ENCODE data around the gene GNAO1. TPM values are rescaled to one million over a fixed set of nuclear protein-coding genes. Genes with fewer than 3 reads are reported as not detected.

GNAO1 gene
- polyA plus RNA-seq, 3 donors = not detected

GRCh38 chr16:56302506-56302905 is 111.2 kb downstream of the GNAO1 start:
- Histone ChIP-seq H3K4me2 (replicated peaks; ENCODE audit: extremely low read depth, low read length, poor library complexity, severe bottlenecking) (no peak overlapping the region), H3K27ac (ENCODE audit: low read depth in 1 of 2, low read length in 2 of 2) (no peak overlapping the region), H3K36me3 (replicated peaks in 1 of 2; ENCODE audit: control insufficient read depth in 1 of 2, insufficient read depth in 2 of 2, low read length in 2 of 2) (no peaks in the 10 kb centered on the region), H3K9ac (ENCODE audit: insufficient read depth, low read length, poor library complexity, severe bottlenecking) (no peak overlapping the region), H4K20me1 (ENCODE audit: insufficient read depth, low read length) (no peaks in the 10 kb centered on the region), H3K27me3 (ENCODE audit: control insufficient read depth in 2 of 2, insufficient read depth in 2 of 2, low read length in 2 of 2) (no peaks in the 10 kb centered on the region), H3K4me3 (replicated peaks in 1 of 3; ENCODE audit: low read depth in 2 of 3, low read length in 3 of 3) (no peak overlapping the region), H2AFZ (ENCODE audit: insufficient read depth, low read depth, low read length, poor library complexity, severe bottlenecking) (no peak overlapping the region), H3K79me2 (ENCODE audit: insufficient read depth, low read length) (no peaks in the 10 kb centered on the region), H3K4me1 (ENCODE audit: control insufficient read depth in 1 of 2, insufficient read depth in 2 of 2, low read length in 2 of 2) (peaks cover 9 to 16% of the 10 kb centered on the region in 2 donors), H3K9me3 (replicated peaks in 1 of 2; ENCODE audit: control insufficient read depth in 1 of 2, insufficient read depth in 1 of 2, low read length in 2 of 2) (no peaks in the 10 kb centered on the region)
- H3K4me1 Mint-ChIP-seq = peaks cover 22% of the 10 kb centered on the region
- H3K36me3 Mint-ChIP-seq = no peaks in the 10 kb centered on the region
- no peaks in the 10 kb centered on the region for H3K9me3 Mint-ChIP-seq
- no peak overlapping the region for H3K4me3 Mint-ChIP-seq
- H3K27ac Mint-ChIP-seq = no peak overlapping the region
- WGBS (ENCODE audit: insufficient coverage) = 100% methylated on average over 4 of the region's 5 CpGs
- intact Hi-C loops (cut with micrococcal nuclease) = no loop called here
- DNase-seq = no peak
- TF ChIP-seq, protein P1, sequence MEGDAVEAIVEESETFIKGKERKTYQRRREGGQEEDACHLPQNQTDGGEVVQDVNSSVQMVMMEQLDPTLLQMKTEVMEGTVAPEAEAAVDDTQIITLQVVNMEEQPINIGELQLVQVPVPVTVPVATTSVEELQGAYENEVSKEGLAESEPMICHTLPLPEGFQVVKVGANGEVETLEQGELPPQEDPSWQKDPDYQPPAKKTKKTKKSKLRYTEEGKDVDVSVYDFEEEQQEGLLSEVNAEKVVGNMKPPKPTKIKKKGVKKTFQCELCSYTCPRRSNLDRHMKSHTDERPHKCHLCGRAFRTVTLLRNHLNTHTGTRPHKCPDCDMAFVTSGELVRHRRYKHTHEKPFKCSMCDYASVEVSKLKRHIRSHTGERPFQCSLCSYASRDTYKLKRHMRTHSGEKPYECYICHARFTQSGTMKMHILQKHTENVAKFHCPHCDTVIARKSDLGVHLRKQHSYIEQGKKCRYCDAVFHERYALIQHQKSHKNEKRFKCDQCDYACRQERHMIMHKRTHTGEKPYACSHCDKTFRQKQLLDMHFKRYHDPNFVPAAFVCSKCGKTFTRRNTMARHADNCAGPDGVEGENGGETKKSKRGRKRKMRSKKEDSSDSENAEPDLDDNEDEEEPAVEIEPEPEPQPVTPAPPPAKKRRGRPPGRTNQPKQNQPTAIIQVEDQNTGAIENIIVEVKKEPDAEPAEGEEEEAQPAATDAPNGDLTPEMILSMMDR (IDR thresholded peaks at IDR 0.05) = no peak
- H3K27me3 Mint-ChIP-seq (ENCODE audit: low read depth in 3 of 3) = peaks cover 2 to 9% (median 8%) of the 10 kb centered on the region in 3 donors

DNA sequence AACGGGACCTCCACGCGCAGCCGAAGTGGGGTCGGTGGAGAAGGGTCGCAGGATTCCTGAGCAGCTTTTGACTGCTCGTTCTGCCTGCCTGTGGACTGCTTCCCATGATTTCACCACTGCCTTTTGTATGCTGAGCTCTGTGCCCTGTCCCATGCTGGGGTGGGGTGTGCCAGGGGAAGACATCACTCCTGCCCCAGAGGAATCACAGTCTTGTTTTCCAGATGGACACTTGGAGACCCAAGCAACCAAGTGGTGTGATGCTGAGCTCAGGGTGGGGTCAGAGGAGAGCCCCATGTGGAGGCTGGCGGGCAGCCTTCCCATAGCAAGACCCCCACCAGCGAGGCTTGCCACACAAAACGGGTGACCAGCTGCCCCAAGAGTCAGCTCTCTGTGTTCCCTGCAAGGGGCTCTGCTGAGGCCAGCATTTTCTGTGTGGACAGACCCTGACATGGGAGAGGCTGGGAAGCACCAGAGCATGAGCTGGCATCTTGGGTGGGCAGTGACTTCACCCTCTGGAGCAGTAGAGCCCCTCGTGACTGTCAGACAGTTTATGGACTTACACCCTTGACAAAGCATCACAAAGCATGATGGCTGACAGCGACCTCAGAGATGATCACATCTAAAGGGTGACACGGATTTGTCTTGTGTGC is 111.9 kb downstream of the GNAO1 start:
- Histone ChIP-seq H3K27ac (ENCODE audit: low read depth in 1 of 2, low read length in 2 of 2) (no peak overlapping the region), H3K9me3 (replicated peaks in 1 of 2; ENCODE audit: control insufficient read depth in 1 of 2, insufficient read depth in 1 of 2, low read length in 2 of 2) (no peaks in the 10 kb centered on the region), H3K27me3 (ENCODE audit: control insufficient read depth in 2 of 2, insufficient read depth in 2 of 2, low read length in 2 of 2) (no peaks in the 10 kb centered on the region), H4K20me1 (ENCODE audit: insufficient read depth, low read length) (no peaks in the 10 kb centered on the region), H3K4me3 (replicated peaks in 1 of 3; ENCODE audit: low read depth in 2 of 3, low read length in 3 of 3) (no peak overlapping the region), H2AFZ (ENCODE audit: insufficient read depth, low read depth, low read length, poor library complexity, severe bottlenecking) (no peak overlapping the region), H3K36me3 (replicated peaks in 1 of 2; ENCODE audit: control insufficient read depth in 1 of 2, insufficient read depth in 2 of 2, low read length in 2 of 2) (no peaks in the 10 kb centered on the region), H3K4me2 (replicated peaks; ENCODE audit: extremely low read depth, low read length, poor library complexity, severe bottlenecking) (no peak overlapping the region), H3K79me2 (ENCODE audit: insufficient read depth, low read length) (no peaks in the 10 kb centered on the region), H3K9ac (ENCODE audit: insufficient read depth, low read length, poor library complexity, severe bottlenecking) (no peak overlapping the region), H3K4me1 (ENCODE audit: control insufficient read depth in 1 of 2, insufficient read depth in 2 of 2, low read length in 2 of 2) (peaks cover 9 to 16% of the 10 kb centered on the region in 2 donors)
- WGBS (ENCODE audit: insufficient coverage) = 94% methylated on average over 11 of the region's 13 CpGs
- H3K27ac Mint-ChIP-seq = no peak overlapping the region
- H3K4me1 Mint-ChIP-seq = peaks cover 22% of the 10 kb centered on the region
- H3K36me3 Mint-ChIP-seq = no peaks in the 10 kb centered on the region
- H3K27me3 Mint-ChIP-seq (ENCODE audit: low read depth in 3 of 3) = peaks cover 4 to 10% (median 8%) of the 10 kb centered on the region in 3 donors
- no peak overlapping the region for H3K4me3 Mint-ChIP-seq
- TF ChIP-seq, protein P1 (IDR thresholded peaks at IDR 0.05) = no peak
- no peaks in the 10 kb centered on the region for H3K9me3 Mint-ChIP-seq
- intact Hi-C loops (cut with micrococcal nuclease) = no loop called here
- DNase-seq = no peak

All from CD14-positive monocyte (primary cell).